ENCODE results near the gene PTMS.

Gene PTMS

DNA sequence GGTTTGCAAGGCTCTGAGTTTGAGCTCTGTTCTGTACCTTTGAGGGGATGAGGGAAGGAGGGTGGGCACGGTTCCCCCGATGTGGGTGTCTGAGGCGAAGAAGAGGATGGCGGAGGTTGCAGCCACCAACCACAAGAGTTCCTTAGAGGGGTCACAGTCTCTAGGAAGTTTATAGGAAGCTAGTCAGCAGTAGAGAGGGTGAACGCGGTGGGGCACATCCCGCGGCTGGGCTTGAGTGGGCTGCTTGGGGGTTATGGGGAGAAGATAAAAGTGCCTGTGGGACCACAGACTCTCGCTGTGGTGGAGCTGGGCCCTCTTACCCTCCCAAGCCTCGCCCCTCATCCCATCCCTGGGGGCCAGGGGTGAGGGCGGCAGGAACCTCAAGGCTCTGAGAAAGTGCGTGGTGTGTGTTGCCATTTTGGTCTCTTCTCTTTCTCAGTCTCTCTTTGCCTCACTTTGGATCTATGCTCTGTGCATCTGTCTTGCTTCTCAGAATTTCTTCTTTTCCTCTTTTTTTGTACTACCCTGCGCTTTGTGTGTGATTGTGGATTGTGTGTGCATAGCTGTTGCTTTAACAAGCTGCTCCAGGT, 25.9 kb downstream of the PTMS start:
- no peak for DNase-seq

DNA sequence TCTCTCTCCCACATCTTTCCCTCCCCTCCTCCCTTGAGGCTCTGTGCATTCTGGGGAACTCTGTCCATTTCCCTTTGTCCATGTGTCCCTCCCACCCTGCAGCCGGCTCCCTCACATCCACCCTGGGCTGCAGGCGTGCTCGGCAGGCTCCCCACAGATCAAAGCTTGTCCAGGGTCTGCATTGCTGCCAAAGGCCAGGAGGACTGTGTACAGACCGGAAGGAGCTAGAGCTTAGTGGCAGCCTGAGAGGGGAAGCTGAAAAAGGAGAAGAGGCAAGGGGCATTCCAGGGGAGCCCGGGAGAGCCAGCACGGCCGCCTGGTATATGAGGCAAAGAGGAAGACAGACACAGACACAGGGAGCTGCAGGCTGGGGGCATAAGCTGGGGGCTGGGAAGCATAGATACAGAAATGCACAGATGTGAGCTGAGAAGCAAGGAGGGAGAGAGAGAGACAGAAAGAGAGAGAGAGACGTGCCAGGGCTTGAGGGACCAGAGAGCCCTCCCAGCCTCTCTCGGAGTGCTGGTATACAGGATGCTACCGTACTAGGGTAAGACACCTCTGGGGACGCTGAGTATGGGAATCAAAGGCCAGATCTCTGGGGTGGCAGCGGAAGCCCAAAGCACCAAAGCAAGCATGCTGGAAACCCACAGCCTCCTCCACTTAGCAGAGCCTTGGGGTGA, 26.5 kb downstream of the PTMS start:
- peak; percentile 53 for DNase-seq

DNA sequence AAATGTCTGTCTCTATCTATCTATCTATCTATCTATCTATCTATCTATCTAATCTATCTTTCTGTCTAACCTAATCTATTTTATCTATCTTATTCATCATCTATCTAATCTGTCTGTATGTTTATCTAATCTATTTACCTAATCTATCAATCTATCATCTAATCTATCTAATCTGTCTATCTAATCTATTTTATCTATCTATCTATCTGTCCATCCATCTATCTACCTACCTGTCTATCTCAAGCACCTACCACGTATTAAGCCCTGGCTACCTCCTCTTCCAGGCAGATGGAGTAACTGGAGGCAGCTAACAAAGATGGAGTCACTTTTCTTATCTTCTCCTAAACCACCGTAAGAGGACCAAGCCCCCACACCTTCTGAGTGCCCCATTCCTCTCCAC, 28.9 kb downstream of the PTMS start:
- no peak for DNase-seq

DNA sequence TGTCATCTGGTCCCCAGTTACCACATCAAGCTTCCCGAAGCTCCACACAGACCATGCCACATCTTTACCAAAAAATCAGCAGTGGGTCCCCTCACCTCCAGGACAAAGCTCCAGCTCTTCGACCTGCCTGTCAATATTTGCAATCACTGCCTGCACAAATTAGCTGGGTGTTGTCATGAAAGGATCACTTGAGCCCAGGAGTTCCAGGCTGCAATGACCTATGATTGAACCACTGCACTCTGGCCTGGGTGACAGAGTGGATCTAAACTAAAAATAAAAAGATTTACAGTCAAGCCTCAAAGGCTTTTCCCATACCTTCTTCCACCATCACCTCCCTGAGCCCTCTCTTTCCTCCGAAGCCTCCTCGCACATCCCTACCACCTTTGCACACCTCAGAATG, 30.4 kb downstream of the PTMS start:
- DNase-seq, result no peak

DNA sequence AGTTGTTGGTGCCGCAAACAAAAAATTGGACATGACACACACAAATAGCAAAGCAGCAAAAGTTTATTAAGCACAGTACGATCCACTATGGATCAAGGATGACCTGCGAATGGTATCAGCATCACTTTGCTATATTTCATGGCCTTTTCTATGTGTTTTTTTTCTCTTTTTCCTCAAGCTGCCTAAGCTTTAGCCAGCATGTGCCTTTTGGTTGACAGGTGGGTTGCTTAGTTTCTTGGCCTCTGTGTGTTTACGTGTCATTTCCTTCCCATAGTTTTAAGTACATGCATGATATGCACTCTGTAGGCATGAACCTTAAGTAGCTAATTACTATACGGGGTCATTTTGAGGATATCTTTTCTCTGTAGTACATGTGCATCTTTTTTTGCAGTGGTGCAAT, 33.0 kb downstream of the PTMS start:
- no peak for DNase-seq

DNA sequence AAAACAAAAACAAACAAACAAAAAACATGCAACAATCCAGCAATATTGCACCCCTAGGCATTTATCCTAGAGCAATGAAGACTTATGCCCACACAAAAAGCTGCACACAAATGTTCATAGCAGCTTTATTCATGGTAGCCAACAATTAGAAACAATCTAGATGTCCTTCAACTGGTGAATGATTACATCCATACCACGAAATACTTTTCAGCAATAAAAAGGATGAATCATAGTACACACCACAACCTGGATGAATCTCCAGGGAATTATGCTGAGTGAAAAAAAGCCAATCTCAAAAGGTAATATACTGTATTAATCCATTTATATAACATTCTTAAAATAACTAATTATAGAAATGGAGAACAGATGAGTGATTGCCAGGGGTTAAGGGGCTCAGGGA, 41.0 kb downstream of the PTMS start:
- DNase-seq, result no peak

DNA sequence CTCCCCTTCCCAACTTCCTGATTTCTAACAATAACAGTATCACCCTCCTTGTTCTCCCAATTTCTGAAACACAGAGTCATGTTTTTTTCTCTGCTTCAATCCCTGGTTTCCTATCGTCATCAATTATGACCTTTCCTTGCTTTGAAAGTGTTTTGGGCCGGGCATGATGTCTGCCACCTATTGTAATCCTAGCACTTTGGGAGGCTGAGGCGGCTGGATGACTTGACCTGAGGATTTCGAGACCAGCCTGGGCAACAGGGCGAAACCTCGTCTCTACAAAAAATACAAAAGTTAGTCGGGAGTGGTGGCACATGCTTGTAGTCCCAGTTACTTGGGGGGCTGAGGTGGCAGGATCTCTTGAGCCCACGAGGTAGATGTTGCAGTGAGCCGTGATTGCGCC, 42.9 kb downstream of the PTMS start:
- no peak for DNase-seq

DNA sequence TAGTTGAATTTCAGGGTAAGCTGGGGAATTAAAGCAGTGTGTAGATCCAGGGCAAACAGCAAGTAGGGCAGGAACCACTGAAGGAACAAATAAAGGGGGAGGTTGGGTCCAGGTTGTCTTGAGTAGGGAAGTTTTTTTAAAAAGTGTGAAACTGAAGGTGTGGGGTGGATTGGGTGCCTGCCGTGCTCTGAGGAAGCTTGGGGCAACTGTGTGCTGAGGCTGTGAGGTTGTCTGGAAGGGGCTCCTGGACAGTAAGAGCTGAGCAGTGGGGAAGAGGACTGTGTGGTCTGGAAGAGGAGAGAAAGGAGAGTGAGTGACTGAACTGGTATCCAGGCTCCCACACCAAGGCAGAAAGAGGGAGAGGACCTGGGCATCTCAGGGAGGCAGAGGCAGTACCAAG, 44.6 kb downstream of the PTMS start:
- no peak for DNase-seq

DNA sequence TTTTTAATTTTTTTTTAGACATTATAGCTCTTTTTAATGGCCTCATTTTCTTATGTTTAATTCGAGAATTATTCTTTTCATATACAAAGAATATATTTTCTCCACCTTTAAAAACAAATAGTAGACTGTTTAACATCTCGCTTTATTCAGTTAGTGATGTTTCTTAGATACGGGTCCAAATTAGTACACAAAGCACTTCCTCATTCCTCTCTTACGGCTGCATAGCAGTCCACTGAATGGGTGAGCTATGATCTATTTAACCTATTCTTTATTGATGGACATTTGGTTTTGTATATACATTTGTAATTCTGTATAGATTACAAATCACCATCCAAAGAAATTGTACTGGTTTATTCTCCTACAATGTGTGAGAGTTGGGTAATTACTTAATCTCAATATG, 47.2 kb downstream of the PTMS start:
- DNase-seq, result no peak

DNA sequence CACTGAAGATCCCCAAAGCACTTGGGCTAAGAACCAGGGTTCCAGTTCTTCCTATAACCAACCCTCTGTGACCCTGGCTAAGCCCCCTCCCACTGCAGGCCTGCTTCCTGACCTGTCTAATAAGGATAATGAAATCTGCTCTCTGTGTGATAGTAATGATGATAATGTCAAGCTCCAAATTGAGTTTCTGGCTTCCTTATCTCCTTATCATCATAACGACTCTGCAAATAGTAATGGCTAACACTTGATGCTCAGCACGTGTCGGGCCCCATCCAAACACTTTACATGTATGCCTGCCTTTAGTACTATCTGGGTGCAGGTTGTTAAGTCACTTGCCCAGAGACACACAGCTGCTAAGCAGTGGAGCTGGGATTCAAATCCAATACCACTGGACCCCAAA, 50.4 kb downstream of the PTMS start:
- DNase-seq, result no peak

DNA sequence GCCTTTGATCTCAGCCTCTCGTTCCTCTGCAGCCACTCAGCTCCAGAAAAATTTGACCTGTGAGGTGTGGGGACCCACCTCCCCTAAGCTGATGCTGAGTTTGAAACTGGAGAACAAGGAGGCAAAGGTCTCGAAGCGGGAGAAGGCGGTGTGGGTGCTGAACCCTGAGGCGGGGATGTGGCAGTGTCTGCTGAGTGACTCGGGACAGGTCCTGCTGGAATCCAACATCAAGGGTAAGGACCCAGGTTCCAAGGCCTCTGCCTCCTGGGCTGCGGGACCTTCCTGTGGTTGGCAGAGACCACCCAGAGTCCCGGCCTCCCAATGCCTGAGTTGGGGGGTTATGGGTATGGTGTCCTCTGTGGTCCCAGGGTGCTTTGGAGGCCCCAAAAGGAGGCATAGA, 50.9 kb downstream of the PTMS start:
- no peak for DNase-seq

DNA sequence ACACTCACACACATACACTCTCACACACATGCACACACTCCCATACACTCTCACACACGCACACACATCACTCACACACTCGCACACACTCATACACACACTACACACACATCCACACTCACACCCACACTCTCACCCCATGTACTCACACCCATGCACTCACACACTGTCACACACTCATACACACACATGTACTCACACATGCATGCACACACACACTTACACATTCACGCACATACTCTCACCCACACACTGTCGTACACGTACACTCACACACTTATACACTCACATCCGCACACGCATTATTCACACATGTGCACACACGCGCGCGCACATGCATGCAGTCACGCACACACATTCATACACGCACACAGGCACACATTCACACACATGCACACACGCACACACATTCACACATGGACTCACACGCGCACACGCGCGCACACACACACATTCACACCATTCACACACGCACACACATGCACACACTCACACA, 51.5 kb downstream of the PTMS start:
- DNase-seq, result no peak

DNA sequence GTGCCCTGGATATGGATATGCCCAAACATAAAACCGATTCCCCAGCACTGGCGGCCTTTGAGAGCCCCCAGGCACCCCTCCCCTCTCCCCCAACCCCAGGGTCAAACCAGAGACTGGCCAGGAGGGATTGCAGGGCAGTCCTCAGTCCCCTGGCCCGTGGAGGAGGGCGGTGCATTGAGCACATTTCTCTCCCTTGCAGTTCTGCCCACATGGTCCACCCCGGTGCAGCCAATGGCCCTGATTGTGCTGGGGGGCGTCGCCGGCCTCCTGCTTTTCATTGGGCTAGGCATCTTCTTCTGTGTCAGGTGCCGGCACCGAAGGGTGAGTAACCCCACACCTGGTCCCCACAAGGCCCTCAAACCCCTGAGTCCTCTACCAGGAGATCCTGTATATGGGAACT, 52.1 kb downstream of the PTMS start:
- no peak for DNase-seq

DNA sequence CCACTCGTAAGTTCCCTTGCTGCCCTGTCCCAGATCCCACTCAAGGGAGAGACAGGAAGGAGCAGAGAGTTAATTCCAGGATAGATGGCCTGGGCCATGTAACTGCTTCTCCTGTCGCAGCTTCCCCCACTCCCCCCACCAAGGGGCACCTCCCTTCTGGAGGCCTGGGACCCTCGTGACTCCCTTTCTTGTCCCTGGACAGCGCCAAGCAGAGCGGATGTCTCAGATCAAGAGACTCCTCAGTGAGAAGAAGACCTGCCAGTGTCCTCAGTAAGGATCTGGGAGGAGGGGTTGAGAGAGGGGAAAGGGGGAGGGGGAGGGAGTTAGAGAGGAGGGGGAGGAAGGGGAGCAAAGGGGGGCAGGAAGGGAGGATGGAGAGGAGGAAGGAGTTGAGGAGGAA, 52.5 kb downstream of the PTMS start:
- DNase-seq, result no peak

DNA sequence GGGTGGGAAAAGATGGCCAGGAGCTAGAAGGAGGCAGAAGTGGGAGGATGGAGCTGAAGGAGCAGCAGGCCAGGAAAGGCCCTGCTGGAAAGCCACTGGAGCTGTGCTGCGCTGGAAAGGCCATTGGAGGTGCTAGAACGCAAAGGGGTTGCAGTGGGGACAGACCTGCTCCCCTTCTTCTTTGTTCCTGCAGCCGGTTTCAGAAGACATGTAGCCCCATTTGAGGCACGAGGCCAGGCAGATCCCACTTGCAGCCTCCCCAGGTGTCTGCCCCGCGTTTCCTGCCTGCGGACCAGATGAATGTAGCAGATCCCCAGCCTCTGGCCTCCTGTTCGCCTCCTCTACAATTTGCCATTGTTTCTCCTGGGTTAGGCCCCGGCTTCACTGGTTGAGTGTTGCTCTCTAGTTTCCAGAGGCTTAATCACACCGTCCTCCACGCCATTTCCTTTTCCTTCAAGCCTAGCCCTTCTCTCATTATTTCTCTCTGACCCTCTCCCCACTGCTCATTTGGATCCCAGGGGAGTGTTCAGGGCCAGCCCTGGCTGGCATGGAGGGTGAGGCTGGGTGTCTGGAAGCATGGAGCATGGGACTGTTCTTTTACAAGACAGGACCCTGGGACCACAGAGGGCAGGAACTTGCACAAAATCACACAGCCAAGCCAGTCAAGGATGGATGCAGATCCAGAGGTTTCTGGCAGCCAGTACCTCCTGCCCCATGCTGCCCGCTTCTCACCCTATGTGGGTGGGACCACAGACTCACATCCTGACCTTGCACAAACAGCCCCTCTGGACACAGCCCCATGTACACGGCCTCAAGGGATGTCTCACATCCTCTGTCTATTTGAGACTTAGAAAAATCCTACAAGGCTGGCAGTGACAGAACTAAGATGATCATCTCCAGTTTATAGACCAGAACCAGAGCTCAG, 53.2 kb downstream of the PTMS start:
- DNase-seq, result no peak

DNA sequence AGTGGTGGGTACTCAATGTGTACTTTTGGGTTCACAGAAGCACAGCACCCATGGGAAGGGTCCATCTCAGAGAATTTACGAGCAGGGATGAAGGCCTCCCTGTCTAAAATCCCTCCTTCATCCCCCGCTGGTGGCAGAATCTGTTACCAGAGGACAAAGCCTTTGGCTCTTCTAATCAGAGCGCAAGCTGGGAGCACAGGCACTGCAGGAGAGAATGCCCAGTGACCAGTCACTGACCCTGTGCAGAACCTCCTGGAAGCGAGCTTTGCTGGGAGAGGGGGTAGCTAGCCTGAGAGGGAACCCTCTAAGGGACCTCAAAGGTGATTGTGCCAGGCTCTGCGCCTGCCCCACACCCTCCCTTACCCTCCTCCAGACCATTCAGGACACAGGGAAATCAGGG, 54.0 kb downstream of the PTMS start:
- no peak for DNase-seq
